Endothelial cell of hepatic sinusoid (primary cell): Measurements from ENCODE around the gene VWF.
"Not testable (repeated sequence)": the region's sequence is repeated elsewhere in the genome, so short reads cannot be mapped to it uniquely, and the experiment has no call there.

Experiments
- in situ Hi-C: cut with HindIII; loops from 2 replicates; pipeline ENCODE4 v1.10.0; 2017; ENCODE audit warnings: low sequenced_read_pairs

The VWF gene

DNA sequence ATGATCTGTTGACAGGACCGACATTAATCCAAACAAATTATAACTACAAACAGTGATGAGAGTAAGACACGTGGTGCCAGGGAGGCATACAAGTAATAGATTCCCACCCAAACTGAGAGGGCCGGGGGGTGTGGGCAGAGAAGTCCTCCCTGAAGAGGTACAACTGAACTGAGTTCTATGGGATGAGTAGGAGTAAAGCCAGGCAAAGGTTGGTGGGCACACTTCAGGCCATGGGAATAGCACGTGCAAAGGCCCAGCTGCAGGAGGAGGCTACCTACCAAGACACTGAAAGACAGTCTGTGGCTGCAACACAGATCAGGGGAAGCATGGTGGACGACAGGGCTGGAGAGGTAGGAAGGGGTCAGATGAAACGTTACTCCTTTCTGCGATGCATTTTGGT lies 22.0 kb upstream of the VWF start:
- in situ Hi-C loops = no loop called here

DNA sequence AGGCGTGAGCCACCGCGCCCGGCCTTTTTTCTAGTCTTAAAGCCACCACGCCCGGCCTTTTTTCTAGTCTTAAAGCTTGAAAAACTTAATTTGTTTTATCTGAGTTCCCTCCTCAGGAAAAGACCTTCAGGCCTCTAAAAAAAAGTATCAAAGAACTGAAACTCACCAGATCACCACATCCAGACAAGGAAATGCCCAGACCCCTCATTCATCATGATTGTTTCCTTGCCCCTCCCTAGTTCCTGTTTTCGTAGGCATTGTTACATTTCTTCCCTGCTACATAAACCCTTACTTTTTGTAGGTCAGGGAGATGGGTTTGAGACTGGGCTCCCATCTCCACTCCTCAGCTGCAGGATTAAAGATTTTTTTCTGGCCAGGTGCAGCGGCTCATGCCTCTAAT lies 21.1 kb upstream of the VWF start:
- in situ Hi-C loops = no loop called here

DNA sequence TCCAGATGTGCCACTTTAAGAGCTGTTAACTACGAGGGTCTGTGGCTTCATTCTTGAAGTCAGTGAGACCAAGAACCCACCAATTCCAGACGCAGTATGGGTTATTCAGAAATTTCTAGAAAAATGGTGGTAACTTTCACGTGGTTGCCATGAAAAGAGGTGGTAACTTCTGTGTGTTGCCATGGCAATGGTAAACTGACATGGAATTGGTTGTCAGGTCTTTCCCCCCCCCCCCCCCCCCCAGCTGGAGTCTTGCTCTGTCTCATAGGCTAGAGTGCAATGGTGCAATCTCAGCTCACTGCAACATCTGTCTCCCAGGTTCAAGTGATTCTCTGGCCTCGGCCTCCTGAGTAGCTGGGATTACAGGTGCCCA lies 18.8 kb upstream of the VWF start:
- in situ Hi-C loops = no loop called here

GRCh38 chr12:6142368-6143302 lies 18.2 kb upstream of the VWF start:
- in situ Hi-C loops = not testable (repeated sequence)

DNA sequence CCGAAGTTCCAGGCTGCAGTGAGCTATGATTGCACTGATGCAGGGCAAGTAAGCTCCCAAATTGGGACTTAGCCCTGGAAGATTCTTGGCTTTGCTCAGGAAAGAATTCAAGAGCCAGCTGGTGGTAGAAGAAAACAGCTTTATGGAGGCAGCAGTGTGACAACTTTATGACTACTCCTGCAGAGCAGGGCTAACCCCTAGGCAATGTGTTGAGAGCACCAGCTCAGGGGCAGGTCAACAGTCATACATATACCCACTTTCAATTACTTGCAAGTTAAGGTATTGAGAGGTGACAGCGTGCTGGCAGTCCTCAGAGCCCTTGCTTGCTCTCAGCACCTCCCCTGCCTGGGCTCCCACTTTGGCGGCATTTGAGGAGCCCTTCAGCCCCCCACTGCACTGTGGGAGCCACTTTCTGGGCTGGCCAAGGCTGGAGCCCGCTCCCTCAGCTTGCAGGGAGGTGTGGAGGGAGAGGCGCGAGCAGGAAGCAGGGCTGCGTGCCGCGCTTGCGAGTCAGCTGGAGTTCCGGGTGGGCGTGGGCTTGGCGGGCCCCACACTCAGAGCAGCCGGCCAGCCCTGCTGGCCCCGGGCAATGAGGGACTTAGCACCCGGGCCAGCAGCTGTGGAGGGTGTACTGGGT lies 17.4 kb upstream of the VWF start:
- in situ Hi-C loops = not testable (repeated sequence)

DNA sequence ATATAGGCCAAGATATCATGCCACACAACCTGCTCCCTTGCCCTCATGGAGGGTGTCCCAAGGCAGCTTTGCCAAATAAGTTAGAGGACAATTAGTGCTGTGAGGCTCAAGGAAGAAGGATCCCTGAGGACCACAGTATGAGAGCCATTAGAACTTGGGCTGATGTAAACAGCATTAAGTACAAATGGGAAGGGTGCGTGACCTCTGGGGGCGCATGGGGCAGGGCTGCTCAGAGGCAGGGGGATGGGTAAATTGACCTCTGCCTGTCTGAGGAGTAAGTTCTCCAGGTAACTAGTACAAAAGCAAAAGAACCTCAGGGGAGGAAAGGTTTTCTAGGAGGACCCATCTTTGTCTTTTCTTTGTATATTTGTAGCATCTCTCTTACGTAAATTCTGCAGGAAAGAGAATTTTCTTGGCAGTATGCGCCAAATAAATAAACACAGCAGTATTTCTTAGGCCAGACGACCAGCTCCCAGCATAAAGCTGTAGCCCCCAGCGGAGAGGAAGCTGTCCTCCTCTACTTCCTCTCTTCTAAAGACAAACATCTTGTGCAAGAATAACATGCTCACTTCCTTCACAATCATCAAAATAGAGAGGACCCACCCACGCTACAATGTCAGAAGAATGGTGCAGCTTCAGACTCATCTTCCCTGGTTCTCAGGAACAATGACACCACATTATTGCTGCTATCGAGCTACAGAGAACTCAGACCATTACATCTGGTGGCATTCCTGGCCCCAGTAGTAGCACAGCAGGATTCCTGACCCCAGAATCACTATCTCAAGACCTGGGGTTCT lies 16.4 kb upstream of the VWF start:
- in situ Hi-C loops = no loop called here

DNA sequence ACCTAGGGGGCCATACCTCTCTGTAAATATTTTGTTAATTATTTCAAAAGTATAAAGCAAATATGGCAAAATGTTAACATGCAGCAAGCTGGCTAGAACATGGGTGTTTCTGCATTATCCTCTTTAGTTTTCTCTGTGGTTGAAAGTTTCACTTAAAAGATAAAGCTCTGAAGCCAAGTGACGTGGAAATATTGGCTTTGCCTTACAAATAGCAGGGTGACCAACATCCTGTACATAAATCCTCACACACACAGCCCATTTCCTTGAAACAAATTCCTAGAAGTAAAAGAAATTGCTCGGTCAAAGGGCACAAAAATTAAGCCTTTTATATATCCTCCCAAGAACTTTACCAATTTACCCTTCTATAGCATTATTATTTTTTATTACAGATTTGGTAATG lies 10.6 kb upstream of the VWF start:
- in situ Hi-C loops = no loop called here

GRCh38 chr12:6133642-6134041 lies 9.2 kb upstream of the VWF start:
- in situ Hi-C loops = no loop called here

- in situ Hi-C loops = no loop called here
Observed at GRCh38 chr12:6132496-6132895, 8.0 kb upstream of the VWF start.

DNA sequence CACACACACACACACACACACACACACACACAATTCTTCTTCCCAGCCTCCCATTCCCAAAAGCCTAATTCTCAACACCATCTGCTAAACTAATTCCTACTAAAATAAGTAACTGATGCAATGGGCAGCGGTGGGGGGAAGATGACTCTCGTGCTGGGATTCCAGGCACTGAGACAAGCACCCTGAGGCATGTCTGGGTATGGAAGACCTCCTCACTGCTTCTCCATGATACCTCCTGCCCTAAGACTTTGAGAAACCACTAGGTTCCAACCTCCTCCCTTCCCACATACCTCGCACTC lies 789 bp upstream of the VWF start:
- in situ Hi-C loops = no loop called here

GRCh38 chr12:6123258-6123657 lies 1.2 kb downstream of the VWF start:
- in situ Hi-C loops = no loop called here

DNA sequence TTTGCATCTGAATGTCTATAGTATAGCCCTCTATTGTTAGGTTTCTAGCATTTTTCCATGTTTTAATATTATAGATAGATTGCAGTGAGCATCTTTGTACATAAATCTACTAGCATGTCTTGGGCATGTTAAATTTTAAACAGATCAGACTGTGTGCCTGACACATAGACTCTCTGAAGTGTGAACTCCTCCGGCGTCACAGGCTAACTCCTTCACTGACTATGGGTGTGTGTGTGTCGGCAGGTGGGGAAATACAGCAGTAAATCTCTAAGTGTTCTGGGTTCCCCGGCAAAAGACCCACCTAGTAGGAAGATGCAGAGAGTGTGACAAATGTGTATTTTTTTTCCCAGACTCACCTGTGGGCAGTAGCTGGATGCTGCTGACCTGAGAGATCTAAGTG lies 2.3 kb downstream of the VWF start:
- in situ Hi-C loops = no loop called here

DNA sequence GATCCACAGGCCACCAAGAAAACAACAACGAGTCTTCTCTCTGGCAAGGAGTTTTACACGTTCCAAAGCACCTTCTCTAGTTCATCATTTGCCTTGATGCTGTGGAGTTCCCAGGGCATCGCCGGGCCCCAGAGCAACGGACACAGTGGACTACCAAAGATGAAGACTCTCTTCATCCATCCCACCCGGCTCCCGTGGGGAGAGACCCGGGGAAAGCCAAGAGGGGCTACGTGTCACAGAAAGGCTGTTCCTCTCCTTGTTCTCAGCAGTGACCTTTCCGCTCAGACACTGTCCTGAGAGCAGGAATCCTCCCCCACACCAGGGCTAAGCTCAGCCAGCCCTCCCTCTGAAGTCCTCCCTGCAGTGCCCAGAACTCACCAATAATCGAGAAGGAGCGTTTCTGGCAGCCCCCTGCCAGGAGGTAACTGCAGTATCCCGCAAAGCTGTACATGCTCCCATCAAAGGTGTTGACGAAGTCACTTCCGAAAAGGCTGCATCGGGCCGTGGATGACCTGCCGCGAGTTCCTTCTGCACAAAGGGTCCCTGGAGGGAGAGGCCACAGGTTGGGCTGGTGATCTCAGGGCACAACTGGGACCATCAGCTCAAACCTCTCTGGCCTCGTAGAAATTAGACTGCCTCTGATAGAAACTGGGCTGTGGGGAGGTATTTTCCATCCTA lies 3.5 kb downstream of the VWF start:
- in situ Hi-C loops = no loop called here

- in situ Hi-C loops = no loop called here
Observed at GRCh38 chr12:6118891-6119568, 5.4 kb downstream of the VWF start.

DNA sequence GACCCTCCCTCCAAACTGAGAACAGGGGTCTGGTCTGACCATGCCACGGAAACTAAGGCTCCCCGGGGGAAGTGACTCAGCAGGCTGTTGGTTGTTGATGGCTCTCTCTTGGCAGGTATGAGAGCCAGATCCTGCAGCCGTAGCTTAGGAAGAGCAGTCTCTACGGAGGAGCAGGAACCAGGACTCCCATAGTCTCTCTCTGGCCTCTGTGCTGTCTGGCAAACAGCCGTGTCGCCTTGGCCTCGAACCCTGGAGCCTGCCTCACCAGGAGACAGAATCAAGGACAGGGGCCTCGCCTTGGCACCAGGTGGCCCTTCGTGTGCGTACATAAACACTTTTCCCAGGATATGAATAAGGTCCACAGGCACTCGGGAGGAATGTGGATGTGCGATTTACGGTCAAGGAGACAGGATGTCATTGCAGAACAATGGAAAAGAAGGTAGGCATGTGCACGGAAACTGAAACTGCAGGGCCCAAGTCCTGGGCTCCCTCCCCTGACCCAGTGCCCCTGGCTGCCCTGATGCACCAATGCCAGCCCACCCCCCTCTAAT lies 7.9 kb downstream of the VWF start:
- in situ Hi-C loops = no loop called here

- in situ Hi-C loops = no loop called here
Observed at GRCh38 chr12:6115389-6115788, 9.1 kb downstream of the VWF start.

DNA sequence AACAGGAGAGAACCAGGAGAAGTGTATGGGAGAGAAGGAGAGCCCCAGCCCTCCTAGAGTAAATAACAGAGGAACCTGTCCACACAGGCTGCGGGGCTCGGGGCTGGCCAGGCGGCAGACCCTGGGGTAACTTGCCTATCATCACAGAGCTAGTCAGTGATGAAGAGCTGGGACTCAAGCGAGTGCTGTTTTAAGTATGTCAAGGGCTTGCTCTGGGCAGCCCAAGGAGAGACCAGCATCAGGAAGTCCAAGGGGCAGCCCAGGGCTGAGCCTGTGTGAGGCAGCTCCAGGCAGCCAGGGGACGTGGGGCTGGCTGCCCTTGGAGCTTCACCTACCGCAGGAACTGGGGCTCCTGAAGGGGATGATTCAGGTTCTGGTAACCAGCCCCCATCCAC lies 10.0 kb downstream of the VWF start:
- in situ Hi-C loops = no loop called here

- in situ Hi-C loops = no loop called here
Observed at GRCh38 chr12:6113691-6114475, 10.6 kb downstream of the VWF start.

- in situ Hi-C loops = no loop called here
Observed at GRCh38 chr12:6112004-6112403, 12.5 kb downstream of the VWF start.

DNA sequence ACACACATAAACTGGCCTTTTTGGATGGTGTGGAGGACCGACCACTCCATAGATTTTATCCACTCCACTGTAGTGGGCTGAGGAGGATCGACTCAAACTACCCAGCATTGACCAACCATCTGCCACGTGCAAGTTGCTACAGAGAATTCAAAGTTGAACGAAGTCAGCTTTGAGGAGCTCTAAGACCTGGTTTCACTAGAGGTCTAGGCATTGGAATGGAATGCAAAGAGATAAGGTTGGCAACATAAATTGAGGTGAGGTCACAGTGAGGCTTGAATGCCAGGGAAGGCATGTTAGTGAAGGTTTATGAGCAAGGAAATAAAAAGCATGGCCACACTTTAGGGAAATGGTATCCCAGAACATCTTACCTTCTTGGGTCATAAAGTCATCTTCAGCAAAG lies 14.5 kb downstream of the VWF start:
- in situ Hi-C loops = no loop called here
